Mucosa of rectum (tissue), 2 donors: ENCODE measurements around the gene CMTM3.
"Not testable (repeated sequence)": the region's sequence is repeated elsewhere in the genome, so short reads cannot be mapped to it uniquely, and the experiment has no call there.

Experiments used
- H3K27ac ChIP-seq, 2 donors: one replicate each; pipeline ENCODE4 v1.7.0; 2013; ENCODE audit warnings: inconsistent platforms in 2 of 2, low read depth in 2 of 2, low read length in 2 of 2
- H3K27me3 ChIP-seq, 2 donors: one replicate each; pipeline ENCODE4 v1.7.0; 2013; ENCODE audit warnings: low read length in 2 of 2; ENCODE audit not compliant: control insufficient read depth in 2 of 2, insufficient read depth in 2 of 2
- H3K36me3 ChIP-seq, 2 donors: one replicate each; pipeline ENCODE4 v1.7.0; 2013; ENCODE audit warnings: low read length in 2 of 2; ENCODE audit not compliant: control insufficient read depth in 2 of 2, insufficient read depth in 2 of 2
- H3K4me1 ChIP-seq, 2 donors: one replicate each; pipeline ENCODE4 v1.7.0; 2013; ENCODE audit warnings: low read length in 2 of 2, mild to moderate bottlenecking in 1 of 2; ENCODE audit not compliant: control insufficient read depth in 2 of 2, insufficient read depth in 2 of 2
- H3K4me3 ChIP-seq, 2 donors: one replicate each; pipeline ENCODE4 v1.7.0; 2013; ENCODE audit warnings: low read length in 2 of 2
- H3K9ac ChIP-seq, 2 donors: one replicate each; pipeline ENCODE4 v1.7.0; 2013; ENCODE audit warnings: low read length in 2 of 2, low read depth in 1 of 2, mild to moderate bottlenecking in 1 of 2
- H3K9me3 ChIP-seq, 2 donors: one replicate each; pipeline ENCODE4 v1.7.0; 2013; ENCODE audit warnings: low read length in 2 of 2; ENCODE audit not compliant: control insufficient read depth in 2 of 2
- donor health status: healthy.
- donor health status: Normal muscosa, but diverticular disease.

CMTM3 gene

GRCh38 chr16:66631558-66631957 is 27.1 kb downstream of the CMTM3 start:
- not testable (repeated sequence) for H3K9ac ChIP-seq, H3K4me1 ChIP-seq, H3K36me3 ChIP-seq, H3K27me3 ChIP-seq, H3K4me3 ChIP-seq, H3K9me3 ChIP-seq, H3K27ac ChIP-seq

DNA sequence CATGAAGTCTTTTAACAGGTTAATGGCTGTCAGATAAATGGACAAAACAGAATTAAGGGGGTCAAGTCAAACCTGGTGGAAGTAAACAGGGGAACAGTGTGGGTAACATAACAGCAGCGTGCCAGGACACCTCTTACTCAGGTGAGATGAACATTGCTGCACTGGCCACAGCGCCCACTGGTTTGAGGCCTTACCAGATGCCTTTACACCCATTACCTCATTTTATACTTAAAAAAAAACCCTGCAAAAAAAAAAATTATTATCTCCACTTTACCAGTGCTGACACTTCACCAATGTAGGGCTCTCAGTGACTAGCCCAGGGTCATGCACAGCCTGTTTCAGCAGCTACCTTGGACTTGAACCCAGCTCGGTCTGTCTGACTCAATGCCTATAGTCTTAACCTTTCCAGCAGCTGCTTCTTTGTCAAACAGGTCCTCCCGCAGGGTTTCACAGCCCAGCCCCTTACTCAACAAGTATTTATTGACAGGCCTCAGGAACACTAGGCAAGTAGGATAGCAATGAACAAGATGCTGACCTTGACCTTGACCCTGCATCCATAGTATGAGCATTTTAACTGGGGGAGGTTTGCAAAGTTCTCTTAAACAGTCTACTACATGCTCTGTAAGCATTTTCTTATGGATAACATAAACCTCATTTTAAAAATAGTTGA is 30.2 kb downstream of the CMTM3 start:
- peaks cover 4 to 10% of the 10 kb centered on the region in 2 donors for H3K36me3 ChIP-seq
- no peaks in the 10 kb centered on the region for H3K4me1 ChIP-seq
- H3K4me3 ChIP-seq: no peak overlapping the region
- H3K9me3 ChIP-seq: no peaks in the 10 kb centered on the region
- no peak overlapping the region for H3K27ac ChIP-seq
- H3K27me3 ChIP-seq: no peaks in the 10 kb centered on the region
- no peak overlapping the region for H3K9ac ChIP-seq

DNA sequence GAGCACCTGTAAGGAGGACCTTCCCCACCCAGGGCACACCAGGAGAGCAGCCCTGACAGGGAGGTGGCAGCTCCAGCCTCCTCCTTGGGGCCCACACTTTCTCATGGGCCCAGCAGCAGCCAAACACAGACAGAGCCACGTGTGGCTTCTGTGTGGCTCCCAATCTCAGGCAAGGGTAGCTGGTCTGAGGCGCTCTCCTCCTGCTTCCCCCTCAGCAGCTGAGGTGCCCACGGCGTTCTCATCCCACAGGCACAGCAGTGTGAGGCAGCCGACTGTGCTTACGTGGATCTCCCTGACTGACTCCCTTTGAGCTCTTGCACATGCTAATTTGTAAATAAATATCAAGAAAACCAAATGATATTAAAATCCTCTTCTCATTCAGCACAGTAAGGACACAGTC is 30.9 kb downstream of the CMTM3 start:
- no peak overlapping the region for H3K9ac ChIP-seq
- H3K9me3 ChIP-seq: no peaks in the 10 kb centered on the region
- no peaks in the 10 kb centered on the region for H3K4me1 ChIP-seq
- H3K27me3 ChIP-seq: no peaks in the 10 kb centered on the region
- no peak overlapping the region for H3K27ac ChIP-seq
- H3K36me3 ChIP-seq: peaks cover 4 to 10% of the 10 kb centered on the region in 2 donors
- no peak overlapping the region for H3K4me3 ChIP-seq

DNA sequence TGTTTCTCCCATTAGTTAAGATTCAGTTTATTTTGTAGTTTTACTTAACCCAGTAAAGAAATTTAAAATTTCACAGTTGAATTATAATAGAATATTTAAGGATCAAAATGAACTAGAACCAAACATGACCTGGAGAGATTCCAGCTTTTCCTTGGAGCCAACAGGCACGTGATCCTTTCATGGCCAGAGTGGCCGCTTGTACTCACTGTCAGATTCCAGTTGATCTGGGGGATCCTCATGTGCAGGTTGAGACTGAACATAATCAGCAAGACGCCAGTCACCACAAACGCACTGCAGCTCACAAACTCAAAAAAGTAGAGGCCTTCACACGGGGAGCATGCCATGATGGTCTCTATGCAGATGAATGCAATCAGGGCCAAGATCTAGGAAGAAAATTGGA is 31.7 kb downstream of the CMTM3 start:
- Histone ChIP-seq H3K27ac (no peak overlapping the region), H3K4me3 (no peak overlapping the region), H3K4me1 (no peaks in the 10 kb centered on the region), H3K9ac (no peak overlapping the region), H3K27me3 (no peaks in the 10 kb centered on the region), H3K9me3 (no peaks in the 10 kb centered on the region), H3K36me3 (peaks cover 4 to 10% of the 10 kb centered on the region in 2 donors)

- H3K27me3 ChIP-seq: no peaks in the 10 kb centered on the region
- H3K9ac ChIP-seq: no peak overlapping the region
- no peak overlapping the region for H3K27ac ChIP-seq
- H3K4me1 ChIP-seq: no peaks in the 10 kb centered on the region
- peaks cover 4 to 10% of the 10 kb centered on the region in 2 donors for H3K36me3 ChIP-seq
- H3K9me3 ChIP-seq: no peaks in the 10 kb centered on the region
- H3K4me3 ChIP-seq: no peak overlapping the region
These were observed 33.3 kb downstream of the CMTM3 start for GRCh38 chr16:66637806-66638205.

DNA sequence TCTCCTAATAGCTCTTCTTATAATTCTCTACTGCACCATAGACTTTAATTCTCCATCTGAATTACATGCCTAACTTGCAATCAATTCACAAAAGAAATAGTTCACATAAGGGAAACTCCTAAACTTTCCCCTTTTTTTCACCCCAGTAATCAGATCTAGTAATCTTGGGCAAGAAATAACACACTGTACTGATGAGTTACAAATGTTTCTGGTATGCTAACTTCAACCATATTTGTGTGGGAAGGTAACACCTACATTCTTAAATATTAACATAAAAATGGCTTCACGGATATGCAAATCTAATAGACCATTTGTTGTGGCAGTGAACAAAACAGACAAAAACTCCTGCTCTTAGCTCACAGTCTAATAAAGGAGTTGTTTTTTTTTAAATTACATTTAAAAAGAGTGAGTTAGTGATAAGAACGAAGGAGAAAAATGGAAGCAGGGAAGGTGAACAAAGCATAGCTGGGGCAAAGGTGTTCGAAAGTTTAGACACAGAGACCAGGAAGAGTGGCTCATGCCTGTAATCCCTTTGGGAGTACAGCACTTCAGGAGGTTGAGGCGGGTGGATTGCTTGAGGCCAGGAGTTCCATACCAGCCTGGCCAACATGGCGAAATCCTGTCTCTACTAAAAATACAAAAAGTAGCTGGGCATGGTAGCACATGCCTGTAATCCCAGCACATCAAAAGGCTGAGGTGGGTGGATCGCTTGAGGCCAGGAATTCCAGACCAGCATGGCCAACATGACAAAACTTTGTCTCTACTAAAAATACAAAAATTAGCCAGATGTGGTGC is 34.8 kb downstream of the CMTM3 start:
- Histone ChIP-seq H3K9ac (no peak overlapping the region), H3K4me1 (no peaks in the 10 kb centered on the region), H3K36me3 (peaks cover 4 to 10% of the 10 kb centered on the region in 2 donors), H3K27me3 (no peaks in the 10 kb centered on the region), H3K27ac (no peak overlapping the region), H3K9me3 (no peaks in the 10 kb centered on the region), H3K4me3 (no peak overlapping the region)

GRCh38 chr16:66640724-66641314 is 36.3 kb downstream of the CMTM3 start:
- H3K9ac ChIP-seq: no peak overlapping the region
- no peak overlapping the region for H3K4me3 ChIP-seq
- no peak overlapping the region for H3K27ac ChIP-seq
- H3K36me3 ChIP-seq: peaks cover 0 to 7% of the 10 kb centered on the region in 2 donors
- no peaks in the 10 kb centered on the region for H3K4me1 ChIP-seq
- H3K27me3 ChIP-seq: no peaks in the 10 kb centered on the region
- no peaks in the 10 kb centered on the region for H3K9me3 ChIP-seq

DNA sequence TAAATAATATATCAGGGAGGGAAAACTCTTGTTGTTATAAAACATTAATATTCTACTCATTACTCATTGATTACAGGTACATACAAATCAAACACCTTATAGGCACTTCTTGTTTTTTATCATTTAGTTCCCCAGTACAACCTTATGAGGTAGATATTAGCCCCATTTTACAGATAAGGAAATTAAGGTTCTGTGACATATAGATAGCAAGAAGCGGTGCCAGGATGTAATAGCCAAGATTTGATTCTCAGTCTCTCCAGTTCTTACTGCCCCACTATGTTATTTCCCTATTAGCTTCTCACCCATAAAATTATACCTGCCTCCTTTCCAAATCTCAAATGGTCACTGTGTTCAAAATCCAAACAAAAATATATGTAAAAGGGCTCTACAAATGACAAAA is 36.9 kb downstream of the CMTM3 start:
- Histone ChIP-seq H3K27ac (no peak overlapping the region), H3K27me3 (no peaks in the 10 kb centered on the region), H3K36me3 (peaks cover 0 to 3% of the 10 kb centered on the region in 2 donors)

GRCh38 chr16:66647866-66648265 is 43.4 kb downstream of the CMTM3 start:
- Histone ChIP-seq H3K4me1 (peaks cover 13 to 18% of the 10 kb centered on the region in 2 donors), H3K4me3 (no peak overlapping the region), H3K36me3 (no peaks in the 10 kb centered on the region), H3K9me3 (no peaks in the 10 kb centered on the region), H3K9ac (no peak overlapping the region), H3K27me3 (no peaks in the 10 kb centered on the region), H3K27ac (no peak overlapping the region)

More for the DNA sequence above, 36.9 kb downstream of the CMTM3 start:
- H3K4me1 ChIP-seq: no peaks in the 10 kb centered on the region
- H3K9ac ChIP-seq: no peak overlapping the region
- H3K4me3 ChIP-seq: no peak overlapping the region
- H3K9me3 ChIP-seq: no peaks in the 10 kb centered on the region

- Histone ChIP-seq H3K9me3 (no peaks in the 10 kb centered on the region), H3K4me1 (peaks cover 13 to 18% of the 10 kb centered on the region in 2 donors), H3K27me3 (no peaks in the 10 kb centered on the region), H3K27ac (no peak overlapping the region), H3K9ac (no peak overlapping the region), H3K4me3 (no peak overlapping the region), H3K36me3 (no peaks in the 10 kb centered on the region)
These were observed 44.7 kb downstream of the CMTM3 start for GRCh38 chr16:66649167-66649566.
